C4-2B (cell line): Measurements from ENCODE around the gene SNX8.

ENCODE experiments used
- H3K27ac ChIP-seq: fragments of 450-650 bp; 2 replicates; pipeline ENCODE4 v1.5.1; 2017
- ZFX ChIP-seq: fragments of 450-650 bp; IDR thresholded peaks from 2 replicates; pipeline ENCODE4 v1.6.1; 2017
- TF ChIP-seq, protein P1 (sequence below): fragments of 450-650 bp; conservative IDR thresholded peaks from 2 replicates; pipeline ENCODE4 v1.5.1; 2017; ENCODE audit warnings: mild to moderate bottlenecking

Gene SNX8

DNA sequence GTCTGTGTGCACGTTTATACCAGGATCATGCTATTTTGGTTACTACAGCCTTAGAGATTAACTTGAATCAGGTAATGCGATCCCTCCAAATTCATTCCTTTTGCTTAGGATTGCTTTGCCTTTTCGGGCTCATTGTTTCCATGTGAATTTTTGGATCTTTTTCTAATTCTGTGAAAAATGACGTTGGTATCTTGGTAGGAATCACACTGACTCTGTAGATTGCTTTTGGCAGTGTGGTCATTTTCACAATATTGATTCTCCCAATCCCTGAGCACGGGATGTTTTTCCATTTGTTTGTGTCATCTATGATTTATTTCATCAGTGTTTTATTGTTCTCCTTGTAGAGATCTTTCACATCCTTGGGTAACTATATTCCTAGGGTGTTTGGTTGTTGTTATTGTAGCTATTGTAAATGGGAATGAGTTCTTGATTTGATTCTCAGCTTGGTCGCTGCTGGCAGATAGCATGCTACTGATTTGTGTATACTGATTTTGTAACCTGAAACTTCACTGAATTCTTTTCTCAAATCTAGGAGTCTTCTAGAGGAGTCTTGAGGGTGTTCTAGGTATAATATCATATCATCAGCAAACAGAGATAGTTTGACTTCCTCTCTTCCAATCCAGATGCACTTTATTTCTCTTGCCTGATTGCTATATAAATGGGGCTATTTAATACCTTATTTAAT lies 18.2 kb downstream of the SNX8 start:
- H3K27ac ChIP-seq, result no peak overlapping the region
- TF ChIP-seq ZFX, result no peak
- TF ChIP-seq, protein P1, sequence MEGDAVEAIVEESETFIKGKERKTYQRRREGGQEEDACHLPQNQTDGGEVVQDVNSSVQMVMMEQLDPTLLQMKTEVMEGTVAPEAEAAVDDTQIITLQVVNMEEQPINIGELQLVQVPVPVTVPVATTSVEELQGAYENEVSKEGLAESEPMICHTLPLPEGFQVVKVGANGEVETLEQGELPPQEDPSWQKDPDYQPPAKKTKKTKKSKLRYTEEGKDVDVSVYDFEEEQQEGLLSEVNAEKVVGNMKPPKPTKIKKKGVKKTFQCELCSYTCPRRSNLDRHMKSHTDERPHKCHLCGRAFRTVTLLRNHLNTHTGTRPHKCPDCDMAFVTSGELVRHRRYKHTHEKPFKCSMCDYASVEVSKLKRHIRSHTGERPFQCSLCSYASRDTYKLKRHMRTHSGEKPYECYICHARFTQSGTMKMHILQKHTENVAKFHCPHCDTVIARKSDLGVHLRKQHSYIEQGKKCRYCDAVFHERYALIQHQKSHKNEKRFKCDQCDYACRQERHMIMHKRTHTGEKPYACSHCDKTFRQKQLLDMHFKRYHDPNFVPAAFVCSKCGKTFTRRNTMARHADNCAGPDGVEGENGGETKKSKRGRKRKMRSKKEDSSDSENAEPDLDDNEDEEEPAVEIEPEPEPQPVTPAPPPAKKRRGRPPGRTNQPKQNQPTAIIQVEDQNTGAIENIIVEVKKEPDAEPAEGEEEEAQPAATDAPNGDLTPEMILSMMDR, result no peak

DNA sequence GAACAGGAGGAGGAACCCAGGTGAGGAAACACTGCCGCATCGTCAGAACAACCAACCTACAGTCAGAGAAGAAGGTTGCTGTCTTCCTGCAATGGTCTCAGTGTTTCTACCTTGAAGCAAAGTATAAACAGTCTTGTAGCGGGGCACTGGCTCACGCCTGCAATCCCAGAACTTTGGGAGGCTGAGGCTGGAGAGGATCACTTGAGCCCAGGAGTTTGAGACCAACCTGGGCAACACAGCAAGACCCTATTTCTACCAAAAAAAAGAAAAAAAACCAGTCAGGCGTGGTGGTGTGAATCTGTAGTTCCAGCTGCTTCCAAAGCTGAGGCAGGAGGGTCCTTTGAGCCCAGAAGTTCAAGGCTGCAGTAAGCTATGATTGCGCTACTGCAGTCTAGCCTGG lies 23.4 kb downstream of the SNX8 start:
- H3K27ac ChIP-seq, result no peak overlapping the region
- no peak for TF ChIP-seq ZFX
- TF ChIP-seq, protein P1, result no peak

DNA sequence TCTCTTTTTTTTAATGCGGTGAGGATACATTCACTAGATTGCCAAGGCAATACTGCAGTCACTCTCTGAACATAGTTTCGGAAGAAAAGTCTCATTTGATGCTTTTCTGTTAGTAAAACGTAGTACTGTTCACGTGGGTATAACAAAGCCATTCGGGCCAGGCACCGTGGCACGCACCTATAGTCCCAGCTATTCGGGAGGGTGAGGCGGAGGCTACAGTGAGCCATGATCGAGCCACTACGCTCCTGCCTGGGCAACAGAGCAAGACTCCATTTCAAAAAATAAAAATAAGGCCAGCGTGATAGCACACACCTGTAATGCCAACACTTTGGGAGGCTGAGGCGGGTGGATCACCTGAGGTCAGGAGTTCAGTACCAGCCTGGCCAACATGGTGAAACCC lies 24.6 kb downstream of the SNX8 start:
- TF ChIP-seq, protein P1, result no peak
- no peak for TF ChIP-seq ZFX
- no peak overlapping the region for H3K27ac ChIP-seq

DNA sequence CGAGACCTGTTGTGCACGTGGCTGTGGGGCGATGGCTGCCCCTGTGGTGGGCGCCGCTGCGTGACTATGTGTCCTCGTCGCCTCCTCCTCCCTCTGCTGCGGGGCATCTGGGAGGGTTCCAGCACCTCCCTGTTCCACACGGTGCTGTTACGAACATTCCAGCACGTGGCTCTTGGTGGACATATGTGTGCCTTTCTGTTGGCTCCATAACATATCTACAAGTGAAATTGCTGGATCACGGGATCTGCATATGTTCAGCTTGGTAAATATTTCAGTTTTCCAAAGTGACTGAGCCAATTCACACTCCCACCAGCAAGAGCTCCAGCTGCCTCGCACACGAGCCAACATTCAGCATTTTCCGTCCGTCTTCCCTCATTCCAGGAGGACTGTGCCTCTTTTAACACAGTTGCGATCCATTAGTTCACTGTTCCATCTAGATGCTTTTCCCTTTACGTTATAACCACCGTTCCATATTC lies 25.1 kb downstream of the SNX8 start:
- no peak overlapping the region for H3K27ac ChIP-seq
- TF ChIP-seq, protein P1, result no peak
- TF ChIP-seq ZFX, result no peak

DNA sequence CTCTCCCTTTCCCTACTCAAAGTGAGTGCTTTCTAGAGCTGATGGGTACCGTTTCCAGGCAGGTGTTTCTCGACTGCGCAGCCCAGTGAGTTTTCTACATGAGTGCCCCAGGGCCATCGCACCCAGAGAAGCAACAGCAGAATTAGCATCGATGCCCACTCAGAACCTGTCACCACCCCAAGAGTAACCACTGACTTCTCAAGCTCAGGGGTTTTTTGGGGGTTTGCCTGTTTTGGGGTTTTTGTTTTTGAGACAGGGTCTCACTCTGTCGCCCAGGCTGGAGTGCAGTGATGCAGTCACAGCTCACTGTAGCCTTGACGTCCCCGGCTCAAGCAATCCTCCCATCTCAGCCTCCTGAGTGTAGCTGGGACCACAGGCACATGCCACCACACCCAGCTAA lies 25.7 kb downstream of the SNX8 start:
- H3K27ac ChIP-seq, result no peak overlapping the region
- no peak for TF ChIP-seq ZFX
- TF ChIP-seq, protein P1, result no peak

DNA sequence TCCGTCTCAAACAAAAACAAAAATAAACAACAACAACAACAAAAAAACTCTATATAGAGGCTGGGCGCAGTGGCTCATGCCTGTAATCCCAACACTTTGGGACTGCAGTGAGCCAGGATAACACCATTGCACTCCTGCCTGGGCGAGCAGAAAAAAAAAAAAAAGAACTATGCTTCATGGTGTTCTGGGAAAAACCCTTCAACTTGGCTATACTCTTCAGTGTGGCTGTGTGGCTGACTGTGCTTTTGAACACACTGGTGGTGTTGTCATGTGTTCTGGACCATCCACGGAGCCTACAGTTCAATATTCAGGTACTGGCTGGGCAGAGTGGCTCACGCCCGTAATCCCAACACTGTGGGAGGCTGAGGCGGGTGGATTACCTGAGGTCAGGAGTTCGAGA lies 26.5 kb downstream of the SNX8 start:
- TF ChIP-seq ZFX, result no peak
- TF ChIP-seq, protein P1, result no peak
- no peak overlapping the region for H3K27ac ChIP-seq

DNA sequence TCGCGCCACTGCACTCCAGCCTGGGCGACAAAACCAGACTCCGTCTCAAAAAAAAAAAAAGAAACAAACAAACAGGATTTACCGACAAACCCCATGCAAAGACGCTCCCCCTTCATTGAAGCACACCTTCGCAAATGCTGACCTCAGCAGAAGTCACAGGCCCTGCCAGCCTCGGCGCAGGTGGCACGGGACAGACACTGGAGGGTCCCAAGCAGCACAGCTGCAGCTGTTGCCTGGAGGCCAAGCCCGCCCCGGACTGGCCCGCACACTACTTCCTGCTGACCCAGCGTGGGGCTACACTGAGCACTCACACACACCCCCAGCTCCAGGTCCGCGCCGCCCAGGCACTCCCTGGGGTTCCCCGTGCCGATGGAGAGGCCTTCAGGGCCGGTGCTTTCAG lies 31.2 kb downstream of the SNX8 start:
- no peak overlapping the region for H3K27ac ChIP-seq
- TF ChIP-seq, protein P1, result no peak
- no peak for TF ChIP-seq ZFX
